Panc1 (cell line): ENCODE data around the gene HSF5.
"Not testable (repeated sequence)": the region's sequence is repeated elsewhere in the genome, so short reads cannot be mapped to it uniquely, and the experiment has no call there.

Experiments used
- POLR2AphosphoS5 ChIP-seq: IDR thresholded peaks from 2 replicates; pipeline ENCODE4 v1.6.1; 2012; ENCODE audit warnings: mild to moderate bottlenecking, low read depth, low read length, moderate library complexity
- REST ChIP-seq, 2 experiments: IDR thresholded peaks; 2 replicates each; pipeline ENCODE4 v1.6.1; 2011 to 2012; ENCODE audit warnings: low read depth in 2 of 2, control low read depth in 1 of 2, low read length in 1 of 2, mild to moderate bottlenecking in 1 of 2, moderate library complexity in 1 of 2; ENCODE audit not compliant: insufficient read depth in 1 of 2

- TF ChIP-seq REST (IDR thresholded peaks at IDR 0.05; ENCODE audit: insufficient read depth in 1 of 2, low read depth in 2 of 2, low read length in 1 of 2); POLR2AphosphoS5: not testable (repeated sequence)
Observed at GRCh38 chr17:58481798-58482197, 6.4 kb downstream of the HSF5 start.
